Measurements from ENCODE around the gene TPCN2.

GRCh38 chr11:69005183-69005630 lies 43.5 kb upstream of the TPCN2 start:
- no peak for TF ChIP-seq CTCF (IDR thresholded peaks at IDR 0.05; ENCODE audit: borderline replicate concordance, extremely low read depth, low read length, poor library complexity, severe bottlenecking)
- no peak for TF ChIP-seq EZH2 (IDR thresholded peaks at IDR 0.05; ENCODE audit: borderline replicate concordance, low read depth, low read length, severe bottlenecking)

Data from DND-41 (cell line).